ENCODE results near the gene CNGA1.
A peak's percentile ranks its signal among the peaks of the same experiment; 100 is the strongest.
"Not testable (repeated sequence)": the region's sequence is repeated elsewhere in the genome, so short reads cannot be mapped to it uniquely, and the experiment has no call there.

Gene CNGA1

DNA sequence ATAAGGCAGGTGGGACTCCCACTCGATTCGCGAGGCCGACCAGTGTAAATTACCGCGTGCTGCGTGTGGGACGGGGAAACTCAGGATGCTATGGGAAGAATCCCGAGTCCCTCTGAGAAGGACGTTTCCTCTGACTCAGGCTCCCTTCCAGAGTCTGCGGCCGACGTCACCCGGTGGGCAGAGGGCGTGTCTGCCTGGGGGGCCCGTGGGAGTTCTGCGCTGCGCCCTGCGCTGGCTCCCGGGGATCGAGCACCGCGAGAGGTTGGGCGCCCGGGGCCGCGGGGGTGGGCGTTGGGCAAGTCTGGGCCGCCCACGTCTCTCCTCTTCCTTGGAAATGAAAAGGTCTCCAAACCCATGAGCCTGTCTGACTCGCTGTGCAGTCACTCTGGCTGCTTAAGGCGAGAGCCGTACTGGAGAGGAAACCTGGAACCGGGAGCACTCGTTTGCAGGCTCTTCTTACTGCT lies 659 bp upstream of the CNGA1 start:
- TF ChIP-seq Cebpa-rat (IDR thresholded peaks at IDR 0.05), result no peak
- Histone ChIP-seq H4K20me1 (no peaks in the 10 kb centered on the region), H3K27me3 (peaks cover 12% of the 10 kb centered on the region), H3K4me1 (0 out of 2 replicates have a peak, but pooled peaks cover 8% of the 10 kb centered on the region), H3K9ac (peak overlapping the region; percentile 66), H3K4me2 (peak overlapping the region; percentile 99), H3K9me3 (no peaks in the 10 kb centered on the region), H3K27ac (no peak overlapping the region), H3K36me3 (no peaks in the 10 kb centered on the region), H3K4me3 (peak overlapping the region; percentile 78)

DNA sequence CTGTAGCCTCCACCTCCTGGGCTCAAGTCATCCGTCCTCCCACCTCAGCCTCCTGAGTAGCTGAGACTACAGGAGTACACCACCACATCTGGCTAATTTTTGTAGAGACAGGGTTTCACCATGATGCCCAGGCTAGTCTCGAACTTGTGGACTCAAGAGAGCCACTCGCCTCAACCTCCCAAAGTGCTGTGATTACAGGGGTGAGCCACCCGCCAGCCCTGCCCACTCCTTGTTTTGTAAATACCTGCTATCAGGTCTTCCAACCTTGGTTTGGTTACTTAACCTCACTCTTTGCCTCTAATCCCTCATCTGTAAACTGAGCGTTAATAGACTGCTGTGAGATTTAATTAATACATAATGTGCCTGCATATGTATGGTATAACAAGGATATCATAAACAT lies 803 bp downstream of the CNGA1 start:
- Histone ChIP-seq H3K27me3 (peaks cover 12% of the 10 kb centered on the region), H4K20me1 (no peaks in the 10 kb centered on the region), H3K9ac (no peak overlapping the region), H3K36me3 (no peaks in the 10 kb centered on the region), H3K4me1 (0 out of 2 replicates have a peak, but pooled peaks cover 8% of the 10 kb centered on the region), H3K4me2 (peak overlapping the region; percentile 99), H3K9me3 (peaks cover 3% of the 10 kb centered on the region), H3K27ac (no peak overlapping the region), H3K4me3 (peak overlapping the region; percentile 78)
- TF ChIP-seq Cebpa-rat (IDR thresholded peaks at IDR 0.05), result no peak

DNA sequence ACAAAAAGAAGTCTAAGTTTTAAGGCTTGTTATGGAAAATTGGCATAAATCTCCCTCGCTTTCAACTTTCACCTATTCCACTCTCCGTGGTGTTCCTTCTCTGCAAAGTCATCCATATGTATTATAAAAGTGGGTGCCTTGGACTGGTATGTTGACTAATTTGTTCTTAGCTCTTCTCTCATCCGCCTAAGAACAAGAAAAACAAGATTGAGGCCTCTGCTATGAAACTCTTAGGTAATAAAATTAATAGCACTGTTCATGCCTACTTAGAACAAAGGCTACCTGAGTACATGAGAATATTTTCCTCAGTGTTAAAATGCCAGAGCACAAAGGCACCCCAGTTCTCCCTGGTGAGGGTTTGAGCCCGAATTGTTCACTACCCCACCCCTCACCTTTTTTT lies 1.3 kb downstream of the CNGA1 start:
- Histone ChIP-seq H3K4me3 (no peak overlapping the region), H3K9me3 (peaks cover 8% of the 10 kb centered on the region), H3K27me3 (peaks cover 12% of the 10 kb centered on the region), H3K36me3 (no peaks in the 10 kb centered on the region), H4K20me1 (no peaks in the 10 kb centered on the region), H3K4me1 (0 out of 2 replicates have a peak, but pooled peaks cover 8% of the 10 kb centered on the region), H3K9ac (no peak overlapping the region), H3K4me2 (no peak overlapping the region), H3K27ac (no peak overlapping the region)
- TF ChIP-seq Cebpa-rat (IDR thresholded peaks at IDR 0.05), result no peak

DNA sequence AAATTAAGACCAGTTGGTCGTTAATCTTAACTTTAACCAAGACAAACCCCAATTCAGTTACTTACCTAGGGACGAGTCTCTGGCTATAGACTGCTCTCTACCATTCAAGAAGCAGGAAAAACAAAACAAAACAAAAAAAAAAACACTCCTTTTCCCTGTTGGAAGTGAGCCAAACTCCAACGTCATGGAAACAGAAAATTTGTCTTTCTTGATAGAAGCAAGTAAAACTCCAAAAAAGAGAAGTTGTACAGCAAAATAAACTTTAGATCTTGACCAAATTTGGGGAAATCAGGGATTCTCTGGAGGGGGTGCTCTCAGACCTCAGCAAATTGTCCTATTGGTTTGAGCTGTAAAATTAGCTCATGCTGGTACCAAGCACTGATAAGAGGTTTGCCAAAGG lies 3.7 kb downstream of the CNGA1 start:
- Histone ChIP-seq H3K4me1 (0 out of 2 replicates have a peak, but pooled peaks cover 8% of the 10 kb centered on the region), H3K9me3 (peaks cover 26% of the 10 kb centered on the region), H4K20me1 (no peaks in the 10 kb centered on the region), H3K4me3 (no peak overlapping the region), H3K4me2 (peak overlapping the region; percentile 15; the same call in 1 of the 2 replicates), H3K27me3 (peaks cover 11% of the 10 kb centered on the region), H3K27ac (no peak overlapping the region), H3K9ac (no peak overlapping the region), H3K36me3 (no peaks in the 10 kb centered on the region)
- TF ChIP-seq Cebpa-rat (IDR thresholded peaks at IDR 0.05), result no peak

DNA sequence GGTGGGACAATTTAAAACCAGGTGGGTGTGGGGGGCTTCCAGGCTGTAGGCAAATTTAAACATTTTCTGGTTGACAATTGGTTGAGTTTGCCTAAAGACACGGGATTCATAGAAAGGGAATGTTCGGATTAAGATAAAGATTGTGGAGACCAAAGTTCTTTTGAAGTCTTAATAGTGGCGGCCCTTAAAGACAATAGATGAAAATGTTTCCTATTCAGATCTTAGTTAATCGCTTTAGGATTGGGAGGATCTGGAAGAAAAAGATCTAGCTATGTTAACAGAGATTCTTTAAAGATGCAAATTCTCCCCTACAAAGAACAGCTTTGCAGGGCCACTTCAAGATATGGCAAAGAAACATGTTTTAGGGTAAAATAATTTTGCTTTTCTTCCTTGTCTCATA lies 4.8 kb downstream of the CNGA1 start:
- Histone ChIP-seq H3K9ac (no peak overlapping the region), H3K4me1 (no peaks in the 10 kb centered on the region), H4K20me1 (no peaks in the 10 kb centered on the region), H3K36me3 (no peaks in the 10 kb centered on the region), H3K27ac (no peak overlapping the region), H3K4me3 (no peak overlapping the region), H3K9me3 (peaks cover 36% of the 10 kb centered on the region), H3K27me3 (no peaks in the 10 kb centered on the region), H3K4me2 (no peak overlapping the region)
- no peak for TF ChIP-seq Cebpa-rat (IDR thresholded peaks at IDR 0.05)

DNA sequence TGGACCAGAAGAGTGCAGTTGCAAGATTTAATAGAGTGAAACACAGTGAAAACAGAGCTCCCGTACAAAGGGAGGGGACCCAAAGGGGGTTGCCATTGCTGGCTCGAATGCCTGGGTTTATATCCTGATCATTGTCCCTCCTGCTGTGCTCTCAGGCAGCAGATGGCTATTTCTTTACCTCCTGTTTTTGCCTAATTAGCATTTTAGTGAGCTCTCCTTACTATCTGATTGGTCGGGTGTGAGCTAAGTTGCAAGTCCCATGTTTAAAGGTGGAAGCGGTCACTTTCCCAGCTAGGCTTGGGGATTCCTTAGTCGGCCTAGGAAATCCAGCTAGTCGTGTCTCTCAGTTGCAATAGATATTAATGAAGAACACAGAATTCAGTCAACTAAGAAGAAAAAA lies 5.6 kb downstream of the CNGA1 start:
- peaks cover 44% of the 10 kb centered on the region for H3K9me3 ChIP-seq
- not testable (repeated sequence) for H3K4me3 ChIP-seq, H3K27ac ChIP-seq, H3K36me3 ChIP-seq, H3K4me2 ChIP-seq, H3K27me3 ChIP-seq, H3K9ac ChIP-seq, H4K20me1 ChIP-seq, H3K4me1 ChIP-seq

DNA sequence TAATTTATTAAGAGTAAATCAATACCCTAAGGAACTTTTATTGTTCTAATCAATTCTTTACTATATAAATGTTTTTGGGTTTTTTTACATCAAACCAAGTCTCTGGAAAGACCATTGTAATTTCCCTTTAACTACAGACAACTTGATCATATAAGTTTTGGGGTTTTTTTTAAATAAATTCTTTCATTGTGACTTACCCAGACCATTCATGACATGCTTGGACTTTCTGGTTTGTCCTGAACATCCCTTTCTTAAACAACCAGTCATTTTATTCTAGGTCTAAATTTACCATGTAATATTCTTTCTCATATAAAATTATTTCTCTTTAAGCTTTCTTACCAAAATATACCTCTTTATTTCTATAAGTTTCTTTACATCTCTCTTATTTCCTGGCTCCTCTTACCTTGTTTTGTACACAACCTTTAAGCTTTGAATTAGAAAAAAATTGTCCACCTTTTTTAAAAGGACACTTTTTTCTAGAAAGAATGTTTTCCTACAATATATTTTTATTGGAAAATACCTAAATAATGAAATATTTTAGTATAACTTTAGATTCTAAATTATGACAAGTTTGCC lies 8.4 kb downstream of the CNGA1 start:
- no peak overlapping the region for H3K27ac ChIP-seq
- H3K36me3 ChIP-seq, result no peaks in the 10 kb centered on the region
- H3K9me3 ChIP-seq, result peaks cover 64% of the 10 kb centered on the region
- H3K9ac ChIP-seq, result no peak overlapping the region
- no peak for TF ChIP-seq Cebpa-rat (IDR thresholded peaks at IDR 0.05)
- no peaks in the 10 kb centered on the region for H4K20me1 ChIP-seq
- H3K4me3 ChIP-seq, result no peak overlapping the region
- H3K27me3 ChIP-seq, result no peaks in the 10 kb centered on the region
- no peak overlapping the region for H3K4me2 ChIP-seq
- no peaks in the 10 kb centered on the region for H3K4me1 ChIP-seq

DNA sequence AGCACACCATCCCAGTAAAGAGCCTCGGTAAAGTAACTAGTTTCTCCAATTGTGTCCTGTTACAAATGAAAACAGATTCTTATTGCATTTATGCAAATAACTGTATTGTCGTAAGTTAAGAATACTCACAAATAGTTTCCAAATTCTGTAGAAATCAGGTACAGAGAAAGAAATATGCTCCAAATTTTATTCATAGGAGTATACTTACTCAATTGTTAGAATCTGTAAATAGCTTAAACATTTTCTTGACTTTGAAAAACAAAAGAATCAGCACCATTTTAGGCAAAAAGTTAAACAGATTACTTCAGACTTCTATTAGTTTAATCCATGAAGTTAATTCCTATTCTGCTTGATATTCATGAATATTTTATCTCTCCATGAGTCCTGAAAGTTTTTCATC lies 10.7 kb downstream of the CNGA1 start:
- Histone ChIP-seq H3K27ac (no peak overlapping the region), H3K9me3 (peaks cover 62% of the 10 kb centered on the region)
- no peak for TF ChIP-seq Cebpa-rat (IDR thresholded peaks at IDR 0.05)

DNA sequence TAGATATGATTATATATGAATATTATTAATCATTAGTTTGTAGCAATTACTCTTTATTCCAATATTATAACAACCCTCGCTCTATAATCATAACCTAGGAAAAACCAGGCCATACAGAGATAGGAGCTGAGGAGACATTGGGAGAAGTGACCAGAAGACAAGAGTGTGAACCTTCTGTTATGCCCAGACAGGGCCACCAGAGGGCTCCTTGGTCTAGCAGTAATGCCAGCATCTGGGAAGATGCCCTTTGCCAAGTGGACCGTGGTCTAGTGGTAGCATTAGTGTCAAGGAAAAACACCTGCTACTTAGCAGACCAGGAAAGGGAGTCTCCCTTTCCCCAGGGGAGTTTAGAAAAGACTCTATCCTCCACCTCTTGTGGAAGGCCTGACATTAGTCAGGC lies 12.9 kb downstream of the CNGA1 start:
- H3K9me3 ChIP-seq, result peaks cover 53% of the 10 kb centered on the region
- not testable (repeated sequence) for H3K4me2 ChIP-seq, H3K27me3 ChIP-seq, H3K9ac ChIP-seq, H3K4me3 ChIP-seq, H3K27ac ChIP-seq, H3K4me1 ChIP-seq, H4K20me1 ChIP-seq, H3K36me3 ChIP-seq

More for the DNA sequence above, 10.7 kb downstream of the CNGA1 start:
- Histone ChIP-seq H3K27me3 (no peaks in the 10 kb centered on the region), H4K20me1 (no peaks in the 10 kb centered on the region), H3K4me3 (no peak overlapping the region), H3K36me3 (no peaks in the 10 kb centered on the region), H3K4me2 (no peak overlapping the region), H3K4me1 (no peaks in the 10 kb centered on the region), H3K9ac (no peak overlapping the region)

DNA sequence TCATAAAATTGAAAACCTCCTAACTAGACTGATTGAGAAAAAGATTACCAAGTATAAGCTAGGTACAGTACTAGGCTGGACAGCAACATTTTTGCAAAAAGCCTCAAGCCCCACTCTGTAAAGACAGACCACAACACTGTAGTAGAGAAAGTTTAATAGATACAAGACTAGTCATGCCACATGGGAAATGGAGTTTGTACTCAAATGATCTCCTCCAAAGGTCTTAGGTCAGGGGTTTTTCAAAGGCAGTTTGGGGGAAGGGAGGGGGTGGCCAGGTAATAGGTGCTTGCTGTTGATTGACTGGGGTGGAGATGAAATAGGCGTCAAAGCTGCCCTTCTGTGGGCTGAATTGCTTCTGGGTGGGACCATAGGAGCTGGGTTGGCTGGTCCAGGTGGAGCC lies 14.2 kb downstream of the CNGA1 start:
- Histone ChIP-seq H3K4me2 (no peak overlapping the region), H4K20me1 (no peaks in the 10 kb centered on the region), H3K27ac (no peak overlapping the region), H3K9me3 (peaks cover 50% of the 10 kb centered on the region), H3K9ac (no peak overlapping the region), H3K4me1 (no peaks in the 10 kb centered on the region), H3K4me3 (no peak overlapping the region), H3K36me3 (no peaks in the 10 kb centered on the region), H3K27me3 (no peaks in the 10 kb centered on the region)
- TF ChIP-seq Cebpa-rat (IDR thresholded peaks at IDR 0.05), result no peak

DNA sequence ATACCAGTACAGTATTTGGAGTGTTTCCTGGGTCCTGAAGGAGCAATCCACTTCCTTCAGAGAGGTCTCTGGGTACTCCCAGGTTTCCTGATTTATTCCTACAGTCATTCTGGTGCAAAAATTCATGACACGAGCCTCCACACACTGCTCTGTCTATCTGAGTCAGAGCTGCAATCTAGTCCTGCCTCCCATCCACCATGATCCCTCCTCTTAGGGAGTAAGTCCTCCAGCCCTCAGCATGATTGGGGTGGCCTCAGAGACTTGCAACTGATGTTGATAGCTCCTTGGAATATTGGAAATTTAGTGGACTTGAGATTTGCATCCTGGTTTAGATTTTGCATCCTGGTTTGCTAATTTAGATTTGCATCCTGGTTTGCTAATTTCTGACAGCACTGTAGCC lies 20.5 kb downstream of the CNGA1 start:
- Histone ChIP-seq H3K36me3 (no peaks in the 10 kb centered on the region), H3K4me1 (no peaks in the 10 kb centered on the region), H3K27ac (no peak overlapping the region), H3K27me3 (no peaks in the 10 kb centered on the region), H3K9me3 (peaks cover 27% of the 10 kb centered on the region), H4K20me1 (no peaks in the 10 kb centered on the region), H3K4me3 (no peak overlapping the region), H3K4me2 (no peak overlapping the region), H3K9ac (no peak overlapping the region)
- no peak for TF ChIP-seq Cebpa-rat (IDR thresholded peaks at IDR 0.05)

DNA sequence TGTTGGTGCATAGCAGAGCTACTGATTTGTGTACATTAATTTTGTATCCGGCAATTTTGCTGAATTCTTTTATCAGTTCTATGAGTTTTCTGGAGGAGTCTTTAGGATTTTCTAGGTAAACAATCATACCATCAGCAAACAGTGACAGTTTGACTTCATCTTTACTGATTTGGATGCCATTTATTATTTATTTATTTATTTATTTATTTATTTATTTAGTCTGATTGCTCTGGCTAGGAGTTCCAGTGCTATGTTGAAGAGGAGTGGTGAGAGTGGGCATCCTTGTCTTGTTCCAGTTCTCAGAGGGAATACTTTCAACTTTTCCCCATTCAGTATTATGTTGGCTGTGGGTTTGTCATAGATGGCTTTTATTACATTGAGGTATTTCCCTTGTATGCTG lies 24.0 kb downstream of the CNGA1 start:
- peaks cover 25% of the 10 kb centered on the region for H3K9me3 ChIP-seq

More for the DNA sequence above, 24.0 kb downstream of the CNGA1 start:
- not testable (repeated sequence) for H3K4me2 ChIP-seq, H3K36me3 ChIP-seq, H3K4me1 ChIP-seq, H3K27me3 ChIP-seq, H3K9ac ChIP-seq, H3K4me3 ChIP-seq, H4K20me1 ChIP-seq, H3K27ac ChIP-seq

Data from BLaER1 (cell line).